CD1c-positive myeloid dendritic cell (primary cell): ENCODE measurements around the gene ARGLU1.

Source experiments
- DNase-seq: peaks from one replicate; pipeline ENCODE4 v3.0.0-alpha.2; 2016; ENCODE audit errors: extremely low spot score

The ARGLU1 gene

GRCh38 chr13:106524108-106524507 lies 43.8 kb downstream of the ARGLU1 start:
- no peak for DNase-seq

- no peak for DNase-seq
Measured at GRCh38 chr13:106523576-106523975, 44.4 kb downstream of the ARGLU1 start.

- DNase-seq, result no peak
Measured at GRCh38 chr13:106522898-106523525, 44.9 kb downstream of the ARGLU1 start.

- DNase-seq, result no peak
Measured at GRCh38 chr13:106522112-106522705, 45.7 kb downstream of the ARGLU1 start.

- DNase-seq, result no peak
Measured at GRCh38 chr13:106521095-106521799, 46.7 kb downstream of the ARGLU1 start.

- DNase-seq, result no peak
Measured at GRCh38 chr13:106520251-106521054, 47.5 kb downstream of the ARGLU1 start.

GRCh38 chr13:106518512-106518911 lies 49.4 kb downstream of the ARGLU1 start:
- DNase-seq, result no peak

GRCh38 chr13:106517109-106517847 lies 50.7 kb downstream of the ARGLU1 start:
- no peak for DNase-seq

- no peak for DNase-seq
Measured at GRCh38 chr13:106515635-106516254, 52.2 kb downstream of the ARGLU1 start.

- no peak for DNase-seq
Measured at GRCh38 chr13:106514928-106515634, 52.9 kb downstream of the ARGLU1 start.

GRCh38 chr13:106513025-106513983 lies 54.6 kb downstream of the ARGLU1 start:
- DNase-seq, result no peak

GRCh38 chr13:106507560-106508274 lies 60.2 kb downstream of the ARGLU1 start:
- DNase-seq, result no peak

- DNase-seq, result no peak
Measured at GRCh38 chr13:106506286-106506685, 61.7 kb downstream of the ARGLU1 start.

GRCh38 chr13:106505732-106506131 lies 62.2 kb downstream of the ARGLU1 start:
- DNase-seq, result no peak

GRCh38 chr13:106505295-106505694 lies 62.6 kb downstream of the ARGLU1 start:
- no peak for DNase-seq

- no peak for DNase-seq
Measured at GRCh38 chr13:106503730-106504453, 64.0 kb downstream of the ARGLU1 start.

GRCh38 chr13:106503272-106503671 lies 64.7 kb downstream of the ARGLU1 start:
- DNase-seq, result no peak

GRCh38 chr13:106500445-106500844 lies 67.5 kb downstream of the ARGLU1 start:
- DNase-seq, result no peak
